SJSA1 (cell line): Measurements from ENCODE around the gene SLC15A3. TPM values are rescaled to one million over a fixed set of nuclear protein-coding genes. Genes with fewer than 3 reads are reported as not detected.

Source experiments
- DNase-seq, 2 experiments: peaks; one replicate each; pipeline ENCODE4 v3.0.0-alpha.2; 2015 to 2020; ENCODE audit warnings: low spot score in 2 of 2, low read depth in 1 of 2
- H3K27ac ChIP-seq: fragments of 250-450 bp; sonication (Bioruptor Pico); 2 replicates; pipeline ENCODE4 v1.5.1; 2020; ENCODE audit warnings: mild to moderate bottlenecking, moderate library complexity
- H3K27me3 ChIP-seq: fragments of 250-450 bp; sonication (Bioruptor Pico); replicated peaks from 2 replicates; pipeline ENCODE4 v1.5.1; 2020; ENCODE audit warnings: mild to moderate bottlenecking, moderate library complexity
- H3K36me3 ChIP-seq: fragments of 250-450 bp; sonication (Bioruptor Pico); 2 replicates; pipeline ENCODE4 v1.5.1; 2020; ENCODE audit warnings: mild to moderate bottlenecking
- H3K4me1 ChIP-seq: fragments of 250-450 bp; sonication (Bioruptor Pico); replicated peaks from 2 replicates; pipeline ENCODE4 v1.6.1; 2021; ENCODE audit warnings: mild to moderate bottlenecking
- H3K4me3 ChIP-seq: fragments of 250-450 bp; sonication (Bioruptor Pico); 2 replicates; pipeline ENCODE4 v1.5.1; 2020; ENCODE audit warnings: mild to moderate bottlenecking
- H3K9me3 ChIP-seq: fragments of 250-450 bp; sonication (Bioruptor Pico); replicated peaks from 2 replicates; pipeline ENCODE4 v1.5.1; 2020; ENCODE audit warnings: mild to moderate bottlenecking
- total RNA-seq: library from RNA; depleted of rRNA; stranded (reverse); fragments of >200 nt; shearing (Covaris generic); gene quantifications from 2 replicates; pipeline ENCODE4 v1.2.3, GENCODE V29; 2014

The SLC15A3 gene
- total RNA-seq, 1 experiment from 2014 or later, result 26.5 TPM

DNA sequence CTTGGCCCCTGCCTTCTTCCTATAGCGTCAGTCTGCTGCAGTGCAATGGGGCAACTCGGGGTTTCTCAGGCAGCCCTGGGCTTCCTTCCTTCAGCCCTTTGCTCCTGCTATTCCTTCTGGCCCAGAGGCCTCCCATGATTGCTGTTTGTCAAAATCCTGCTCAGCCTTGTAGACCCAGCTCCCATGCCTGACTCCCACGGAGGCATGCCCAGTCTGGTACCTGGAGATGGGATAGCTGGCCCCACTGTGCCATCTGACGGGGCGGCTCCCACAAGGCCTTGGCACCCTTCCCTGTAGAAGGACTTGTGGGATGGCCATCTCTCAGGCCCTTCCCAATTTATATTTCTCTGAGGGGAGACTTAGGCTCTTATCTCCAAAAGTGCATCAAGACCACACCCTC is 18.9 kb upstream of the SLC15A3 start:
- DNase-seq, result no peak
- no peak overlapping the region for H3K4me3 ChIP-seq
- H3K27ac ChIP-seq, result no peak overlapping the region
- no peaks in the 10 kb centered on the region for H3K36me3 ChIP-seq
- H3K27me3 ChIP-seq, result peaks cover 7% of the 10 kb centered on the region
- no peaks in the 10 kb centered on the region for H3K4me1 ChIP-seq
- peaks cover 6% of the 10 kb centered on the region; the same call in 1 of the 2 replicates for H3K9me3 ChIP-seq

DNA sequence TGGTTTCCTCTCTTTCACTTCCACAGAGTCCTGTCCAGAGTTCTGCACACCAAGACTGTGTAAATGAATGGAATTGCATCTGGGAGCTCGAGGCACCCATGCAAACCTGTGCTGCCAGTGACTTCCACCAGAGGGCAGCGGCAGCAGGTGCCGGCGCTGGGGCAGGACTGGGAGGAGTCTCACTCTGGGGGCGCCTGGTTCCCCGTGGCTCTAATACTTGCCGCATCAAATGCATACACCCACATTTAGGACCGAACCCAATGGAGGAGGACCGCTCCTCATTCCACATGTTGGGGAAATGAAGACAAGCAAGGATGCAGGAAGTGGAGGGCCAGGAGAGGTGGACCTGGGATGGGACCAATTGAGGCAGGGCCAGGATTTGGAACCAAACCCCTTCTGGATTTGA is 18.4 kb upstream of the SLC15A3 start:
- H3K27ac ChIP-seq, result no peak overlapping the region
- peak; percentile 29 to 66 for DNase-seq

DNA sequence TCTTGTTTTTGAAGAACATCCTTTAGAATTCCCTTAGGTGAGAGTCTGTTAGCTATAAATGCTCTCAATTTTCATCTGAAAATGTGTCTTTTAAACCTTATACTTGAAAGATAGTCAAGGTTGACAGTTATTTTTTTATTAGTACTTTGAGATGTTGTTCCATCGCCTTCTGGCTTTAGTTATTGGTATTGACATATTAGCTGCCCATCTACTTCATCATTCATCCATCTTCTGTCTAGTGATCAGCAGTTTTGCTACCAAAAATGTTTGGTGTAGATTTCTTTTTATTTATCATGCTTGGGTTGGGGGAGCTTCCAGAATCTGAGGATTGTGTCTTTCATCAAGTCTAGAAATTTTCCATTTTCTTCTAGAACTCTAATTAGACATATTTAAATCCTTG is 16.2 kb upstream of the SLC15A3 start:
- DNase-seq, result no peak
- H3K9me3 ChIP-seq, result peaks cover 6% of the 10 kb centered on the region; the same call in 1 of the 2 replicates
- H3K36me3 ChIP-seq, result no peaks in the 10 kb centered on the region
- H3K4me1 ChIP-seq, result no peaks in the 10 kb centered on the region
- no peak overlapping the region for H3K27ac ChIP-seq
- peaks cover 8% of the 10 kb centered on the region for H3K27me3 ChIP-seq
- H3K4me3 ChIP-seq, result no peak overlapping the region

More for the DNA sequence above, 18.4 kb upstream of the SLC15A3 start:
- H3K9me3 ChIP-seq, result peaks cover 6% of the 10 kb centered on the region; the same call in 1 of the 2 replicates
- H3K4me3 ChIP-seq, result no peak overlapping the region
- H3K36me3 ChIP-seq, result no peaks in the 10 kb centered on the region
- no peaks in the 10 kb centered on the region for H3K4me1 ChIP-seq
- peaks cover 8% of the 10 kb centered on the region for H3K27me3 ChIP-seq

DNA sequence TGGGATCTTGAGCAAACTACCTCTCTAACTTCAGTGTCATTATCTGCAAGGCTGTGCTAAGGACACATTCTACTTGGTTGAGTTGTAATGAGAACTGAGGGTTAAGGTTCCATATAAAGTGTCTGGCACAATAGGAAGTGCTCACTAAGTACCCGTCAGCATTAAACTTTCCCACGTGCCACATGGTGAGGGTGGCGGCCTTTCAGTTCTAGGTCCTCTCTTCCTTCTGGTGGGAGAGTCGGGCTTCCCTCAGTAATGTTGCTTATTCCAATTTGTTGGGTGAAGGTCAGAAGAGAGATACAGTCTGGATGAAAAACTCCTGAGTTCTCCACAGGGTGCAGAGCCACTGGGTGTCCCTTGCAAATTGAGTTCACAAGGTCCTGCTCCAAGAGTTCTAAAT is 14.9 kb upstream of the SLC15A3 start:
- DNase-seq, result no peak
- peaks cover 12% of the 10 kb centered on the region for H3K27me3 ChIP-seq
- H3K36me3 ChIP-seq, result no peaks in the 10 kb centered on the region
- no peak overlapping the region for H3K27ac ChIP-seq
- no peaks in the 10 kb centered on the region for H3K4me1 ChIP-seq
- peaks cover 6% of the 10 kb centered on the region; the same call in 1 of the 2 replicates for H3K9me3 ChIP-seq
- no peak overlapping the region for H3K4me3 ChIP-seq

DNA sequence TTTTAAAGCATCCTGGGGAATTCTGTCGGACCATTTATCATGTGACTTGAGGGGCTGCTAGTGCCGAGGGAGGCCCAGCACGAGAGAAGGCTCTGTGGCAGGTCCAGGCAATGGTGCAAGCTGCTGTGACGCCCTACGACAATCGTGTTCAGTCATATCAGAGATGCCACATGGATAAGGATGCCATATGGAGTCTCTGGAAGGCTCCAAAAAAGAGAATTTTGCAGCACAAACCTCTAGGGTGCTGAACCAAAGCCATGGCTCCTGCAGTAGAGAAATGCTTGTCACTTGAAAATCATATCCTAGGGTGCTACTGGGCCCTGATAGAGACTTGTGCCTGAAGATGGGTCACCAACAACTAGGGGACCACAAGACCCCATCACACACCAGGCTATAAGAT is 12.8 kb upstream of the SLC15A3 start:
- no peaks in the 10 kb centered on the region for H3K4me1 ChIP-seq
- H3K9me3 ChIP-seq, result peaks cover 6% of the 10 kb centered on the region; the same call in 1 of the 2 replicates
- no peak overlapping the region for H3K27ac ChIP-seq
- peaks cover 24% of the 10 kb centered on the region for H3K27me3 ChIP-seq
- H3K36me3 ChIP-seq, result no peaks in the 10 kb centered on the region
- no peak for DNase-seq
- H3K4me3 ChIP-seq, result no peak overlapping the region

DNA sequence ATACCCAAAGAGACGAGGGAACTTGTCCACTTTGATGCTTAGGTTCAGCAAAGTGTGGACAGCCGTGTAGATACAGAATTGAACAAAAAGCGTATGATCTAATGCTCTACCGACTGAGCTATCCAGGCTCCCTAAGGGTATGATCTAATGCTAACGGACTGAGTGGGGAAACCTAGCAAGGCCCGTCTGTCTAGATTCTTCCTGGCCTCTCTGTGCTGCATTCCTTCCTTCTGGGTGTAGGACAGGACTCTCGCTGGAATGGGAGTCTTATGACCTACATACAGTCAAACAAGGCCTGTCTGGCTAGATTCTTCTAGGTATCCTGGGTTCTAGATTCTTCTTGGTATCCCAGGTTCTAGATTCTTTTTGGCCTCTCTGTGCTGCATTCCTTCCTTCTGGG is 8.4 kb upstream of the SLC15A3 start:
- H3K27me3 ChIP-seq, result peaks cover 16% of the 10 kb centered on the region
- H3K9me3 ChIP-seq, result no peaks in the 10 kb centered on the region
- no peaks in the 10 kb centered on the region for H3K4me1 ChIP-seq
- H3K27ac ChIP-seq, result no peak overlapping the region
- no peak for DNase-seq
- H3K36me3 ChIP-seq, result no peaks in the 10 kb centered on the region
- no peak overlapping the region for H3K4me3 ChIP-seq

DNA sequence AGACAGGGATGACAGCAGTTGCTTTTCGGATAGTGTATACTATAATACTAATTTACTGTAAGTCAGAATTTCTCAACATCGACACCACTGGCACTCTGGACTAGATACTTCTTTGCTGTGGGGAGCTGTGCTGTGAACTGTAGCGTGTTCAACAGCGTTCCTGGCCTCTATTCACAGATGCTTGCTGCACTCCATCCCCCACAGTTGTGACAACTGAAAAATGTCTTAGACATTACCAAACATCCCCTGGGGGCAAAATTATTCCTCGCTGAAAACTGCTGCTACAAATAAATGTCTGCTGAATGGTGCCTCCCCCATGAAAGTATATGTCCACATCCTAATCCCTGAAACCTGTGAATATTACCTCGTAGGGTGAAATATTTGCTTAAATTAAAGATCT is 7.5 kb upstream of the SLC15A3 start:
- H3K27ac ChIP-seq, result no peak overlapping the region
- DNase-seq, result no peak
- no peaks in the 10 kb centered on the region for H3K4me1 ChIP-seq

DNA sequence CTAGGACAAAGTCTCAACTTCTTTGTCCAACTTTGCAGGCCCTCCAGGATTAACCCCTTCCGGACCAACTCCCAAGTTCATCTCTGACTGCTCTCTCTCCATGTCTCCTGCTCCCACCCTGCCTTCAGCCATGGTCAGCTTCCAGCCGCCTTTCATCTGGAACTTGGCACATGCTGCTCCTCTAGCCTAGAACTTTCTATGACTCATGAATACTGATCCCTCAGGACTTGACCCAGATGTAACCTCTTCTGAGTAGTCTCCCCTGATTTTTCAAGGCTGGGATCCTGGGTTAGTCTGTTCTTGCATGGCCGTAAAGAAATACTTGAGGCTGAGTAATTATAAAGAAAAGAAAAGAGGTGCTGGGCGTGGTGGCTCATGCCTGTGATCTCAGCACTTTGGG is 5.2 kb upstream of the SLC15A3 start:
- DNase-seq, result no peak
- Histone ChIP-seq H3K36me3 (no peaks in the 10 kb centered on the region), H3K4me3 (no peak overlapping the region), H3K4me1 (peaks cover 7% of the 10 kb centered on the region), H3K9me3 (no peaks in the 10 kb centered on the region), H3K27ac (no peak overlapping the region), H3K27me3 (peaks cover 13% of the 10 kb centered on the region)

More for the DNA sequence above, 7.5 kb upstream of the SLC15A3 start:
- no peaks in the 10 kb centered on the region for H3K36me3 ChIP-seq
- H3K27me3 ChIP-seq, result peaks cover 16% of the 10 kb centered on the region
- no peaks in the 10 kb centered on the region for H3K9me3 ChIP-seq
- no peak overlapping the region for H3K4me3 ChIP-seq

DNA sequence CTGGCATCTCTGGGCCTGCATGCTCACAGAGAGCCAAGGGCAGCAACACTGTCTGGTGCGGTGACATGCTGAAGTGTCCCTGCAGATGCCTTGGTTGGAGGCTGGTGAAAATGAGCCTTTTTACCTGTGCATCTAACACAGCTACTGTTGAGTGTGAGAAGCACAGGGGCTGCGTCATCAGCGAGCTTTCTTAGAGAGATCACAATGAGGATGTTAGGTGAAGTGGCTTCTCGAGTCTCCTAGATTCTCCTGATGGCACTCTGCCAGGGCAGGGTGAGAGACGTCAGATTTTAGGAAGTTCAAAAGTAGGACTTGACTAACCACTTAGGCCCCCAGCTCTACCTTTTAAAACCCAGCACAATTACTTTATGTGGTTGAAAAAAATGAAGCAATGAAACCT is 3.6 kb upstream of the SLC15A3 start:
- no peaks in the 10 kb centered on the region for H3K9me3 ChIP-seq
- peaks cover 6% of the 10 kb centered on the region; the same call in 1 of the 2 replicates for H3K36me3 ChIP-seq
- peaks cover under 1% of the 10 kb centered on the region for H3K27me3 ChIP-seq
- no peak overlapping the region for H3K27ac ChIP-seq
- peaks cover 22% of the 10 kb centered on the region for H3K4me1 ChIP-seq
- no peak overlapping the region for H3K4me3 ChIP-seq
- no peak for DNase-seq

DNA sequence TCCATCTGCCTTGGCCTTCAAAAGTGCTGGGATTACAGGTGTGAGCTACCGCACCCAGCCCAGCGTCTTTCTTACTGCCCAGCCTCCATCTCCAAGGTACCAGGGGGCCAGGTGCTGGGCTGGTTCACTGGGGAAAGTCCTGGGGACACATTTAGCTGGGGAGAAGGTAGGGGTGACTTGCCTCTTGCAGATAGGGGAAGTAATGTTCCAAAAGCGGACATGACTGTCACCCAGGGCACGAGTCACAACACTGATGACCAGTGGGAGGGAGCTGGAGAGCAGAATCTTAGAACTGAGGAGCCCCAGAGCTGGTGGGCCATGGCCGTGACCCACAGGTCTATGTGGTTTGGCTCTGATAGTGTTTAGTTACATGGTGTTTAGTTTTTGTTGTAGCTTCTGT is 2.4 kb upstream of the SLC15A3 start:
- Histone ChIP-seq H3K4me1 (peaks cover 30% of the 10 kb centered on the region), H3K4me3 (no peak overlapping the region), H3K27ac (no peak overlapping the region), H3K27me3 (no peaks in the 10 kb centered on the region), H3K36me3 (peaks cover 6% of the 10 kb centered on the region; the same call in 1 of the 2 replicates), H3K9me3 (no peaks in the 10 kb centered on the region)
- no peak for DNase-seq

DNA sequence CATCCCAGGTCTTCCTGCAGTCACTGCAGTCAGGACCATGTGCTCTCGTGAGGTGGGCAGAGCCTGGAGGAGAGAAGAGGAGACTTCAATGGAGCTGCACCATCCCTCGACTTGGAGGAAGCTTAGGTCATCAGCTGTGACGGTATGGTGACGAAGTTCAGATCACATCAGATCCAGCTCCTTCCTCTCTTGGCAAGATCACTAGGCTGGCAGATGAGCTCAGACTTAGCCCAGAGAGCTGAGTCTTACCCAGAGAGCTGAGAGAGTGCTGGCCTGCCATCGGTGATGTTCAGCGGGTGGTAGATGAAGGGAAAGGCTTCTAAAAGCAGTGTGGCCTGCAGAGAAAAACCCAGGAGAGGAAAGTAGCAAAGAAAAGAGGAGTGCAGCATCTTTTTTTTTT is 1.8 kb upstream of the SLC15A3 start:
- Histone ChIP-seq H3K27me3 (no peaks in the 10 kb centered on the region), H3K4me3 (no peak overlapping the region), H3K9me3 (no peaks in the 10 kb centered on the region), H3K4me1 (peaks cover 30% of the 10 kb centered on the region), H3K27ac (no peak overlapping the region), H3K36me3 (peaks cover 6% of the 10 kb centered on the region; the same call in 1 of the 2 replicates)
- no peak for DNase-seq

DNA sequence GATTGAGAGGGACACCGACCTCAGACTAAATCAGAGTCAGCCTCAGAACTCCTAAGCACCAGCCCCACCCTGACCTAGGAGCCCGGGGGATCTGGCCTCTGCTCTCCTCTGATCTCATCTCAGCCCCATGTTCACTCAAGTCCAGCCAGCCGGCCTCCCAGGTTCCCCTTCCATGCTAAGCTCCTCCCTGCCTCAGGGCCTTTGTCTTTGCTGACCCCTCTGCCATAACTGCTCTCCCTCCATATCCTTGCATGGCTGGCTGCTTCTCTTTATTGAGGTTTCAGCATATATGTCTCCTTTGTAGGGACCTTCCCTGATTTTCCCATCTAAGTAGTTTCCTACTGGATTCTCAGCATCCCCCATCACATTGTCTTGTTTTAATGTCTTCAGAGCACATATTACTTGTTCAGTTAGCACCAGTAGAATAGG is 780 bp upstream of the SLC15A3 start:
- peak overlapping the region; percentile 36 for H3K4me3 ChIP-seq
- H3K27ac ChIP-seq, result peak overlapping the region; percentile 63
- H3K9me3 ChIP-seq, result no peaks in the 10 kb centered on the region
- DNase-seq, result no peak
- no peaks in the 10 kb centered on the region for H3K27me3 ChIP-seq
- H3K36me3 ChIP-seq, result peaks cover 6% of the 10 kb centered on the region; the same call in 1 of the 2 replicates
- peaks cover 30% of the 10 kb centered on the region for H3K4me1 ChIP-seq

DNA sequence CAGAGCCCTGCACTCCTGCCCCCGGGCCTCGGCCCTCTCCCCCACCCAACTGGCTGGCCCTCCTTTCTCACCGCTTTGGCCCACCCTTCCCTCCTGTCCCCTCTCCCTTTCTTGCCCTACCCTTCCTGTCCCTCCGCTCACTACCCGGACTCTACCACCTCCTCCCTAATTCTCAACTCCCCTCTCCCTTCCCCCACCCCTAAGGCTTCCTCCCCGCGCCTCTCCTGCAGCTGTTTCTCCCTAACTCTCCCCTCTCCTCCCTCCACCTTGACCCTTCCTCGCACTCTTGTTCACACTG is 421 bp downstream of the SLC15A3 start:
- Histone ChIP-seq H3K4me3 (peak overlapping the region; percentile 36), H3K4me1 (peaks cover 30% of the 10 kb centered on the region), H3K27ac (peak overlapping the region; percentile 63), H3K9me3 (no peaks in the 10 kb centered on the region), H3K27me3 (no peaks in the 10 kb centered on the region), H3K36me3 (peaks cover 7% of the 10 kb centered on the region)
- peak in 1 of 2 experiments; percentile 31 for DNase-seq

DNA sequence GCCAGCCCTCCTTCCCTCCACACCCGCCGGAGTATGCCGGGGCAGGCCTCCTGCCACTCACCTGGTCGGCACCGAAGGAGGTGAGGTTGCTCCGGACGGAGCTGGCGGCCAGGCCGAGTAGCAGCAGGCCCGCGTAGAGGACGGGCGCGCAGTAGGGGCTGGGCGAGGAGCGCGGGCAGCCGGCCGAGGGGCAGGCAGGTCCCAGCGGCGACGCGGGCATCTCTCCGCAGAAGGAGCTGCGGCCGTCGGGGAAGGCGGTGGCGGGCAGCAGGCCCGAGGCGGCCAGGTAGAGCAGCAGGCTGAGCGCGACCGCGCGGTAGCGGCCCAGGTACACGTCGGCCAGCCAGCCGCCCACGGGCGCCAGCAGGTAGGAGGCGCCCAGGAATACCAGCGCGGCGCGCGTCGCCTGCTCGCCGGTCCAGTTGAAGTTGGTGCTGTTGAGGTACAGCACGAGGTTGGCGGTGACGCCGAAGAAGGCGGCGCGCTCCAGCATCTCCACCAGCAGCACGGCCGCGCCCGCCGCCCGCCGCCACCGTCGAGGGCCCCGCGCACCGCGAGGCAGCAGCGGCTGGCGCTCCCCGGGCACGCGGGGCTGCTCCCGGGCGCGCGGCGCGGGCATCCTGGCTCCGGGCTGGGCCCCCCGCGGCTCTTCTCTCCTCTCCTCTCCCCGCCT is 907 bp downstream of the SLC15A3 start:
- no peak for DNase-seq
- Histone ChIP-seq H3K4me1 (peaks cover 30% of the 10 kb centered on the region), H3K36me3 (peaks cover 12% of the 10 kb centered on the region), H3K27me3 (no peaks in the 10 kb centered on the region), H3K27ac (no peak overlapping the region; the same call in 1 of the 2 replicates), H3K9me3 (no peaks in the 10 kb centered on the region), H3K4me3 (peak overlapping the region; percentile 36)

DNA sequence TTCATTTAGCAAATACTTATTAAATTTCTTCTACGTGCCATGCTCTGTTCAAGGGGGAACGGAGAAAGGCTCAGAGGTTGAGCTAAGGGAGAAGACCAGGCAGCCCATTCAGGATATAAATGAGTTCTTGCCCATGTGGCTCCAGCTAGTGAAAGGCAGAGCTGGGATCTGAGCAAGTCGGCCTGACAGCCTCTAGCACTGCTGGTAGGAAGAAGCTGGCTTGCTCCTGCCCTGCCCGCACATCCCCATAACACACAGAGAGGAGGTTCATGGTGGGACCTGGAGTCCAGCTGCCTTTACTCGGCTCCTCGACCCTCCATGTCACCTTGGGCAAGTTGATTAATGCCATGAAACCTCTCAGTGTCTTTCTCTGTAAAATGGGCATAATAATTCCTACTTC is 2.0 kb downstream of the SLC15A3 start:
- Histone ChIP-seq H3K27me3 (no peaks in the 10 kb centered on the region), H3K4me3 (no peak overlapping the region), H3K4me1 (peaks cover 30% of the 10 kb centered on the region), H3K36me3 (peaks cover 19% of the 10 kb centered on the region), H3K9me3 (no peaks in the 10 kb centered on the region), H3K27ac (no peak overlapping the region)
- no peak for DNase-seq
